SK-N-SH (cell line): ENCODE data around the gene AP3D1.

Source experiments
- CHD2 ChIP-seq: fragments of 150-350 bp; IDR thresholded peaks from 2 replicates; pipeline ENCODE4 v1.6.1; 2018; ENCODE audit warnings: low read length; ENCODE audit not compliant: partially characterized antibody
- CTCF ChIP-seq: fragments of 200-600 bp; sonication (generic); IDR thresholded peaks from 2 replicates; pipeline ENCODE4 v1.6.1; 2017; ENCODE audit warnings: antibody characterized with exemption, mild to moderate bottlenecking, moderate library complexity
- POLR2AphosphoS5 ChIP-seq: IDR thresholded peaks from 2 replicates; pipeline ENCODE4 v1.6.1; 2012; ENCODE audit warnings: low read depth, low read length
- TCF12 ChIP-seq: IDR thresholded peaks from 2 replicates; pipeline ENCODE4 v1.4.0; 2012
- USF2 ChIP-seq: fragments of 150-350 bp; IDR thresholded peaks from 2 replicates; pipeline ENCODE4 v1.6.1; 2017; ENCODE audit warnings: antibody characterized with exemption, low read length, low read depth, borderline replicate concordance
- YY1 ChIP-seq: IDR thresholded peaks from 2 replicates; pipeline ENCODE4 v1.4.0; 2012; ENCODE audit warnings: low read depth, mild to moderate bottlenecking
- ZBTB33 ChIP-seq: IDR thresholded peaks from 2 replicates; pipeline ENCODE4 v1.4.0; 2012; ENCODE audit warnings: low read depth, borderline replicate concordance
- TF ChIP-seq, protein P1 (sequence below): IDR thresholded peaks from 2 replicates; pipeline ENCODE4 v1.4.0; 2012; ENCODE audit warnings: low read depth

- TF ChIP-seq CTCF, result no peak
- TF ChIP-seq POLR2AphosphoS5, result no peak
- no peak for TF ChIP-seq ZBTB33
- TF ChIP-seq, protein P1, sequence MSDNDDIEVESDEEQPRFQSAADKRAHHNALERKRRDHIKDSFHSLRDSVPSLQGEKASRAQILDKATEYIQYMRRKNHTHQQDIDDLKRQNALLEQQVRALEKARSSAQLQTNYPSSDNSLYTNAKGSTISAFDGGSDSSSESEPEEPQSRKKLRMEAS, result peak; percentile 34
- TF ChIP-seq TCF12, result no peak
- TF ChIP-seq CHD2, result no peak
- TF ChIP-seq YY1, result no peak
- no peak for TF ChIP-seq USF2
Measured at GRCh38 chr19:2166741-2167738, 15.7 kb upstream of the AP3D1 start.
